Stimulated activated CD4-positive, alpha-beta T cell treated with anti-CD3 and anti-CD28 coated beads, Interleukin-12 subunit alpha, Interleukin-12 subunit beta, amount 100 ng/mL, for 4 hours (primary cell): Measurements from ENCODE around the gene SMAD3.
"Not testable (repeated sequence)": the region's sequence is repeated elsewhere in the genome, so short reads cannot be mapped to it uniquely, and the experiment has no call there.

Experiments used
- DNase-seq: peaks from one replicate; pipeline ENCODE4 v3.0.0-alpha.2; 2020

The SMAD3 gene

GRCh38 chr15:67065531-67066005 is at the start of gene SMAD3:
TSS of gene SMAD3 (plus strand) at chr15:67065602. CDS start at chr15:67066155, 553 bp downstream.
- DNase-seq, result peak; percentile 62

- no peak for DNase-seq
Observed at GRCh38 chr15:67017311-67017710, 48.1 kb upstream of the SMAD3 start.

GRCh38 chr15:67018026-67018425 is 47.4 kb upstream of the SMAD3 start:
- DNase-seq, result no peak

GRCh38 chr15:67018441-67018840 is 47.0 kb upstream of the SMAD3 start:
- no peak for DNase-seq

GRCh38 chr15:67019069-67019468 is 46.3 kb upstream of the SMAD3 start:
- DNase-seq, result no peak

GRCh38 chr15:67019884-67020520 is 45.4 kb upstream of the SMAD3 start:
- no peak for DNase-seq

- not testable (repeated sequence) for DNase-seq
Observed at GRCh38 chr15:67020668-67021067, 44.7 kb upstream of the SMAD3 start.

GRCh38 chr15:67021455-67021854 is 43.9 kb upstream of the SMAD3 start:
- no peak for DNase-seq

GRCh38 chr15:67022587-67023105 is 42.8 kb upstream of the SMAD3 start:
- no peak for DNase-seq

GRCh38 chr15:67023517-67024313 is 41.7 kb upstream of the SMAD3 start:
- DNase-seq, result no peak

GRCh38 chr15:67024314-67024997 is 40.9 kb upstream of the SMAD3 start:
- DNase-seq, result no peak

- no peak for DNase-seq
Observed at GRCh38 chr15:67024998-67025368, 40.4 kb upstream of the SMAD3 start.

- no peak for DNase-seq
Observed at GRCh38 chr15:67025719-67026609, 39.4 kb upstream of the SMAD3 start.

GRCh38 chr15:67026610-67026967 is 38.8 kb upstream of the SMAD3 start:
- no peak for DNase-seq

- DNase-seq, result not testable (repeated sequence)
Observed at GRCh38 chr15:67028440-67028839, 37.0 kb upstream of the SMAD3 start.

GRCh38 chr15:67030036-67030762 is 35.2 kb upstream of the SMAD3 start:
- DNase-seq, result no peak

GRCh38 chr15:67031331-67031730 is 34.1 kb upstream of the SMAD3 start:
- DNase-seq, result no peak

- DNase-seq, result no peak
Observed at GRCh38 chr15:67032608-67033007, 32.8 kb upstream of the SMAD3 start.

GRCh38 chr15:67033012-67033411 is 32.4 kb upstream of the SMAD3 start:
- peak; percentile 14 for DNase-seq

GRCh38 chr15:67033571-67034044 is 31.8 kb upstream of the SMAD3 start:
- DNase-seq, result peak; percentile 36

GRCh38 chr15:67035886-67036285 is 29.5 kb upstream of the SMAD3 start:
- DNase-seq, result no peak
